GM12878 (cell line): ENCODE results near the gene MEX3D. TPM values are rescaled to one million over a fixed set of nuclear protein-coding genes. Genes with fewer than 3 reads are reported as not detected.

ENCODE experiments used
- ATAC-seq: fragments of 200-7000 bp; cut with Tn5 transposase; 3 replicates; pipeline ENCODE4 v1.9.1; 2020; ENCODE audit warnings: mild to moderate bottlenecking, moderate library complexity
- BruUV-seq: library from RNA; stranded (reverse); fragments of 400-500 nt; replicated peaks from 2 replicates; lab custom pipeline; 2021; lab: Mats Ljungman, UMichigan
- CTCF ChIA-PET: fragments of 300-600 bp; sonication (Branson Sonifier 250); formaldehyde crosslinking; extraction: SDS; loops from one replicate; lab custom pipeline; 2021; ENCODE audit warnings: inconsistent platforms; lab: Yijun Ruan, JAX
- POLR2A ChIA-PET: fragments of 350-600 bp; formaldehyde crosslinking; extraction: SDS; loops from one replicate; lab custom pipeline; 2021; ENCODE audit warnings: inconsistent platforms; lab: Charles Lee
- RAD21 ChIA-PET: fragments of 300-600 bp; sonication (Branson Sonifier 250); formaldehyde crosslinking; loops from one replicate; lab custom pipeline; 2023; ENCODE audit warnings: antibody characterized with exemption; ENCODE audit not compliant: unreplicated experiment; lab: Charles Lee
- SMC1A ChIA-PET: fragments of 300-600 bp; sonication (Branson Sonifier 250); formaldehyde crosslinking; loops from one replicate; lab custom pipeline; 2023; ENCODE audit not compliant: unreplicated experiment, uncharacterized antibody; lab: Charles Lee
- DNase-seq: peaks from one replicate; pipeline ENCODE4 v3.0.0-alpha.2; 2011; ENCODE audit warnings: low read depth, low spot score
- FAIRE-seq: peaks from 3 replicates; lab custom pipeline; 2011; peaks lifted over from hg19 to GRCh38; lab: Jason Lieb, UNC
- H2AFZ ChIP-seq: 2 replicates; pipeline ENCODE4 v1.6.0; 2011; ENCODE audit warnings: low read depth, low read length, control low read depth; ENCODE audit not compliant: control insufficient read depth
- H3K27ac ChIP-seq: 2 replicates; pipeline ENCODE4 v1.5.1; 2011; ENCODE audit warnings: control low read depth; ENCODE audit not compliant: control insufficient read depth, insufficient read depth
- H3K27me3 ChIP-seq, 2 experiments: replicated peaks in 1 of 2; 2 replicates each; pipeline versions ENCODE4 v1.6.0 to v1.6.1; 2011; ENCODE audit warnings: low read length in 1 of 2; ENCODE audit not compliant: control insufficient read depth in 2 of 2, insufficient read depth in 2 of 2
- H3K36me3 ChIP-seq, 2 experiments: 2 replicates each; pipeline ENCODE4 v1.5.1; 2011; ENCODE audit warnings: low read length in 1 of 2; ENCODE audit not compliant: control insufficient read depth in 2 of 2, insufficient read depth in 2 of 2
- H3K4me1 ChIP-seq: 2 replicates; pipeline ENCODE4 v1.6.1; 2011; ENCODE audit warnings: mild to moderate bottlenecking, low read length, moderate library complexity, mixed read lengths; ENCODE audit not compliant: control insufficient read depth, insufficient read depth
- H3K4me2 ChIP-seq: 2 replicates; pipeline ENCODE4 v1.6.0; 2011; ENCODE audit warnings: control low read depth; ENCODE audit not compliant: control insufficient read depth, insufficient read depth
- H3K4me3 ChIP-seq: fragments of 200-600 bp; sonication (generic); 2 replicates; pipeline ENCODE4 v1.5.1; 2016
- H3K79me2 ChIP-seq: 2 replicates; pipeline ENCODE4 v1.6.0; 2011; ENCODE audit warnings: low read length; ENCODE audit not compliant: control insufficient read depth, insufficient read depth
- H3K9ac ChIP-seq: 2 replicates; pipeline ENCODE4 v1.8.0; 2011; ENCODE audit warnings: low read length, control low read depth, mixed read lengths; ENCODE audit not compliant: control insufficient read depth, insufficient read depth
- H3K9me3 ChIP-seq: replicated peaks from 3 replicates; pipeline ENCODE4 v1.5.1; 2011; ENCODE audit warnings: mild to moderate bottlenecking, low read length; ENCODE audit not compliant: control insufficient read depth, insufficient read depth
- H4K20me1 ChIP-seq: 2 replicates; pipeline ENCODE4 v1.6.0; 2011; ENCODE audit not compliant: control insufficient read depth, insufficient read depth
- BMI1 ChIP-seq: fragments of 450-650 bp; IDR thresholded peaks from 2 replicates; pipeline ENCODE4 v1.6.1; 2016; ENCODE audit warnings: mild to moderate bottlenecking, moderate library complexity, borderline replicate concordance
- CHD4 ChIP-seq: fragments of 200-600 bp; sonication (generic); IDR thresholded peaks from 2 replicates; pipeline ENCODE4 v1.6.1; 2016; ENCODE audit warnings: mild to moderate bottlenecking
- ETV6 ChIP-seq, 2 experiments: fragments of 450-650 bp in 1 of 2; IDR thresholded peaks in 1 of 2; conservative IDR thresholded peaks in 1 of 2; 2 replicates each; pipeline ENCODE4 v1.6.1; 2014; ENCODE audit warnings: antibody characterized with exemption in 1 of 2, borderline replicate concordance in 1 of 2, low read depth in 1 of 2, mild to moderate bottlenecking in 1 of 2, moderate library complexity in 1 of 2
- FOS ChIP-seq: IDR thresholded peaks from 3 replicates; pipeline ENCODE4 v1.6.1; 2011; ENCODE audit warnings: borderline replicate concordance; ENCODE audit not compliant: insufficient read length; ENCODE audit errors: extremely low read depth
- JUND ChIP-seq: IDR thresholded peaks from 2 replicates; pipeline ENCODE4 v1.6.1; 2012; ENCODE audit warnings: low read depth, mild to moderate bottlenecking, low read length, improper control_type of control experiment, moderate library complexity
- KAT2A ChIP-seq: conservative IDR thresholded peaks from 2 replicates; pipeline ENCODE4 v1.6.1; 2011; ENCODE audit warnings: low read depth, low read length; ENCODE audit not compliant: control insufficient read depth
- MAX ChIP-seq: IDR thresholded peaks from 2 replicates; pipeline ENCODE4 v1.6.1; 2012; ENCODE audit warnings: low read depth, low read length, improper control_type of control experiment
- MTA2 ChIP-seq: fragments of 450-650 bp; IDR thresholded peaks from 2 replicates; pipeline ENCODE4 v1.6.1; 2016; ENCODE audit warnings: low read depth, mild to moderate bottlenecking, moderate library complexity
- MTA3 ChIP-seq: IDR thresholded peaks from 2 replicates; pipeline ENCODE4 v1.6.1; 2012; ENCODE audit warnings: low read length, inconsistent platforms, borderline replicate concordance
- NFXL1 ChIP-seq: fragments of 450-650 bp; IDR thresholded peaks from 2 replicates; pipeline ENCODE4 v1.6.1; 2017; ENCODE audit warnings: antibody characterized with exemption, mild to moderate bottlenecking, borderline replicate concordance
- PBX3 ChIP-seq: IDR thresholded peaks from 2 replicates; pipeline ENCODE4 v1.6.1; 2011; ENCODE audit warnings: mild to moderate bottlenecking, low read depth, low read length, moderate library complexity; ENCODE audit not compliant: insufficient replicate concordance
- SMAD1 ChIP-seq: fragments of 450-650 bp; IDR thresholded peaks from 2 replicates; pipeline ENCODE4 v1.6.1; 2018; ENCODE audit warnings: mild to moderate bottlenecking, low read depth; ENCODE audit not compliant: partially characterized antibody
- SP1 ChIP-seq: IDR thresholded peaks from one replicate; pipeline ENCODE4 v1.6.1; 2011; ENCODE audit warnings: low read depth, low read length
- STAT3 ChIP-seq: IDR thresholded peaks from 2 replicates; pipeline ENCODE4 v1.6.1; 2011; ENCODE audit warnings: low read depth, low read length, improper control_type of control experiment
- USF1 ChIP-seq: IDR thresholded peaks from 2 replicates; pipeline ENCODE4 v1.6.1; 2011; ENCODE audit warnings: borderline replicate concordance, low read depth, mild to moderate bottlenecking, moderate library complexity, mixed read lengths, low read length; ENCODE audit not compliant: insufficient read depth; ENCODE audit errors: extremely low read length
- USF2 ChIP-seq: IDR thresholded peaks from 2 replicates; pipeline ENCODE4 v1.6.1; 2011; ENCODE audit warnings: low read depth, low read length, improper control_type of control experiment, borderline replicate concordance
- YBX1 ChIP-seq: fragments of 450-650 bp; IDR thresholded peaks from 2 replicates; pipeline ENCODE4 v1.6.1; 2016; ENCODE audit warnings: antibody characterized with exemption
- ZBED1 ChIP-seq: IDR thresholded peaks from 2 replicates; pipeline ENCODE4 v1.6.1; 2016; ENCODE audit warnings: borderline replicate concordance
- ZZZ3 ChIP-seq: IDR thresholded peaks from 2 replicates; pipeline ENCODE4 v1.6.1; 2011; ENCODE audit warnings: low read depth; ENCODE audit not compliant: control insufficient read depth, insufficient read length
- WGBS: methylation state at CpG from one replicate; pipeline ENCODE4 v1.1.6; 2016; ENCODE audit warnings: low lambda C conversion rate; ENCODE audit not compliant: insufficient replicate concordance, insufficient coverage; ENCODE audit errors: missing lambda C conversion rate; 5-methylcytosine and 5-hydroxymethylcytosine counted together
- in situ Hi-C: fragments of 300-500 bp; cut with MboI; formaldehyde crosslinking; loops from 9 replicates; pipeline ENCODE4 v1.14.3; 2018; ENCODE audit warnings: mixed read lengths
- intact Hi-C: fragments of 100-400 bp; cut with micrococcal nuclease; formaldehyde crosslinking; loops from one replicate; pipeline ENCODE4 v1.14.2; 2022; ENCODE audit not compliant: unreplicated experiment
- polyA plus RNA-seq, 11 experiments: library from polyadenylated mRNA; depleted of rRNA in 4 of 11; unstranded in 6 of 11; stranded (reverse) in 5 of 11; fragments of >200 nt; fragmentation: Nextera tagmentation in 4 of 11; fragmentation: Illumina TruSeq in 1 of 11; extraction: Ambion mirVana in 4 of 11; extraction: Trizol in 1 of 11; gene quantifications; 1 replicate in 1 of 11; 2 replicates in 10 of 11; pipeline versions ENCODE4 v1.2.1 to v1.2.3, GENCODE V29; 2011 to 2016; ENCODE audit warnings: inconsistent platforms in 2 of 11, missing spikeins in 2 of 11, low read depth in 1 of 11
- total RNA-seq, 4 experiments: library from RNA; depleted of rRNA in 3 of 4; stranded (reverse); fragments of >200 nt in 3 of 4; fragmentation: Illumina TruSeq in 1 of 4; extraction: Trizol in 1 of 4; gene quantifications; 2 replicates each; pipeline versions ENCODE4 v1.2.1 to v1.2.3, GENCODE V29; 2013 to 2021

Gene MEX3D
- total and polyA plus RNA-seq, 10 of the 15 experiments (the other 5 are each of a cell fraction or from before 2014, with no cell fraction given), result 0.18 to 6.8 (median 0.81) TPM

- TF ChIP-seq USF1 (no peak), BMI1 (no peak), SP1 (no peak), MAX (no peak), PBX3 (no peak), FOS (no peak), MTA2 (no peak), CHD4 (no peak), MTA3 (no peak), JUND (no peak), KAT2A (no peak), USF2 (no peak), NFXL1 (no peak), STAT3 (no peak), ZBED1 (no peak), ZZZ3 (no peak), SMAD1 (no peak), ETV6 (conservative IDR thresholded peaks at IDR 0.05 in 1 of 2, IDR thresholded peaks at IDR 0.05 in 1 of 2; ENCODE audit: borderline replicate concordance in 1 of 2, low read depth in 1 of 2) (no peak), YBX1 (no peak)
- BruUV-seq, result no TSS peak
- Histone ChIP-seq H2AFZ (no peak overlapping the region), H3K4me3 (no peak overlapping the region), H3K4me1 (no peaks in the 10 kb centered on the region), H3K9me3 (no peaks in the 10 kb centered on the region), H3K27ac (no peak overlapping the region), H3K36me3 (no peaks in the 10 kb centered on the region), H3K9ac (no peak overlapping the region), H3K79me2 (no peaks in the 10 kb centered on the region), H4K20me1 (no peaks in the 10 kb centered on the region), H3K4me2 (no peak overlapping the region), H3K27me3 (no peaks in the 10 kb centered on the region)
- RAD21 ChIA-PET, result no interaction called here
- no peak for FAIRE-seq
- intact Hi-C loops (no loop called here), in situ Hi-C loops (no loop called here)
- ATAC-seq, result no peak
- SMC1A ChIA-PET, result no interaction called here
- POLR2A ChIA-PET, result interaction anchor here (0.6 kb wide), 1 partner anchor 239 kb away, joined by 5 read pairs; no protein-coding TSS in a partner anchor
- no peak for DNase-seq
- WGBS, result 27% methylated on average over 25 of the region's 25 CpGs
- CTCF ChIA-PET, result no interaction called here
Measured at GRCh38 chr19:1560286-1560882, 7.7 kb downstream of the MEX3D start.
